Activated CD8-positive, alpha-beta memory T cell treated with anti-CD3 and anti-CD28 coated beads, Interleukin-2, amount 10 ng/mL, durations not matched to agents 7 days and 5 days (primary cell): ENCODE measurements around the gene CETP. TPM values are rescaled to one million over a fixed set of nuclear protein-coding genes. Genes with fewer than 3 reads are reported as not detected.
A peak's percentile ranks its signal among the peaks of the same experiment; 100 is the strongest.
"Not testable (repeated sequence)": the region's sequence is repeated elsewhere in the genome, so short reads cannot be mapped to it uniquely, and the experiment has no call there.

Experiments
- ATAC-seq: fragments of 150-1000 bp; cut with Tn5 transposase; one replicate; pipeline ENCODE4 v1.10.0; 2021; ENCODE audit warnings: moderate library complexity
- CTCF ChIA-PET: fragments of 350-600 bp; sonication (Branson Sonifier 250); formaldehyde crosslinking; loops from one replicate; lab custom pipeline; 2021; ENCODE audit warnings: antibody characterized with exemption; lab: Charles Lee
- DNase-seq: peaks from one replicate; pipeline ENCODE4 v3.0.0-alpha.2; 2020
- H3K27ac Mint-ChIP-seq: one replicate; pipeline ENCODE4 v1.8.0; 2021; ENCODE audit warnings: mild to moderate bottlenecking, mixed read lengths
- H3K27me3 Mint-ChIP-seq: one replicate; pipeline ENCODE4 v1.8.0; 2021; ENCODE audit warnings: mixed read lengths
- H3K36me3 Mint-ChIP-seq: one replicate; pipeline ENCODE4 v1.8.0; 2021; ENCODE audit warnings: mild to moderate bottlenecking, mixed read lengths
- H3K4me1 Mint-ChIP-seq: one replicate; pipeline ENCODE4 v1.8.0; 2021; ENCODE audit warnings: mixed read lengths
- H3K4me3 Mint-ChIP-seq: one replicate; pipeline ENCODE4 v1.8.0; 2021; ENCODE audit warnings: mild to moderate bottlenecking, moderate library complexity, mixed read lengths
- H3K9me3 Mint-ChIP-seq: one replicate; pipeline ENCODE4 v1.8.0; 2022; ENCODE audit warnings: low read depth, mixed read lengths
- total RNA-seq, 2 experiments: library from RNA; stranded (reverse); gene quantifications; one replicate each; pipeline ENCODE4 v1.2.3, GENCODE V29; 2021

The CETP gene
- total RNA-seq, 2 experiments from 2014 or later: not detected

DNA sequence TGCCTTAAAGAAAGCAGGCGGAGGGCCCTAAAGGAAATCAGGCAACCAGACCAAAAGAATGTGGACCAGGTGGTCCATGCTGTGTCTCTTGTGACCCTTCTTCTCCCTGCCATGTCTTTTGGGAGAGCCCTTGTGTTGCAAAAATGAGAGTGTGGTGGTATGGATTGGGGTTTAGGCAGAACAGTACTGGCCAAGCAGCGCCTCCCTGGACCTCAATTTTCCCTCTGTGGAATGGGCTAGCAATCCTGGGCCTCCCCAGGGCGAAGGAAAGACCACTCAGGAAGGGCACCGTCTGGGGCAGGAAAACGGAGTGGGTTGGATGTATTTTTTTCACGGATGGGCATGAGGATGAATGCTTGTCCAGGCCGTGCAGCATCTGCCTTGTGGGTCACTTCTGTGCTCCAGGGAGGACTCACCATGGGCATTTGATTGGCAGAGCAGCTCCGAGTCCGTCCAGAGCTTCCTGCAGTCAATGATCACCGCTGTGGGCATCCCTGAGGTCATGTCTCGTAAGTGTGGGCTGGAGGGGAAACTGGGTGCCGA lies 20.1 kb downstream of the CETP start:
- no peak overlapping the region for H3K4me3 Mint-ChIP-seq
- no peak for DNase-seq
- no peaks in the 10 kb centered on the region for H3K9me3 Mint-ChIP-seq
- no peak overlapping the region for H3K27ac Mint-ChIP-seq
- peaks cover 29% of the 10 kb centered on the region for H3K36me3 Mint-ChIP-seq
- H3K27me3 Mint-ChIP-seq: no peaks in the 10 kb centered on the region
- ATAC-seq: no peak
- H3K4me1 Mint-ChIP-seq: peaks cover 46% of the 10 kb centered on the region
- CTCF ChIA-PET: interaction anchor here (1.2 to 8.7 kb wide), 2 partner anchors 8 to 16 kb away, joined by 3 to 75 read pairs; no protein-coding TSS in a partner anchor

DNA sequence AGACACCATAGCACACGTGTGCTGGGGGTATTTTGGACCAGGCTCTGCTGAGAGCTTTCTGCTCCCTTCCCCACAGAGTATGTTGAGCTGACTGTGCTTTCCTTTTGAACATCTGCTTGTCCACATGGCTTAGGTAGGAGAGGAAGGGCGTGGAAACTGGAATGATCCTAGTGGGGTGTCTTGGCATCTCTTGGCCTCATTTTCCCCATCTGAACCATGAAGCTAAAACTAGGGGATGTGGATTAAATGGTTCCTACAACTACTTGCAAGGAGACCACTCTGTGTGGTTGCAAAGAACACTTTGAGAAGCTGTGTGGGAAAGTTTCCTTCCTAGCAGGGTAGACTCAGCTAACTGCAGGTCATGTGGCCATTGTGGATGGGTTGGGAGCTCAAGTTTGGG lies 20.9 kb downstream of the CETP start:
- no peaks in the 10 kb centered on the region for H3K9me3 Mint-ChIP-seq
- DNase-seq (no peak), ATAC-seq (no peak)
- peaks cover 54% of the 10 kb centered on the region for H3K4me1 Mint-ChIP-seq
- no peak overlapping the region for H3K4me3 Mint-ChIP-seq
- CTCF ChIA-PET: interaction anchor here (1.1 to 8.7 kb wide), 3 partner anchors 9 to 44 kb away, joined by 3 to 75 read pairs (median 3); no protein-coding TSS in a partner anchor
- no peaks in the 10 kb centered on the region for H3K27me3 Mint-ChIP-seq
- no peak overlapping the region for H3K27ac Mint-ChIP-seq
- peaks cover 32% of the 10 kb centered on the region for H3K36me3 Mint-ChIP-seq

GRCh38 chr16:56983211-56983751 lies 21.5 kb downstream of the CETP start:
- H3K36me3 Mint-ChIP-seq: peaks cover 32% of the 10 kb centered on the region
- no peak overlapping the region for H3K27ac Mint-ChIP-seq
- DNase-seq (no peak), ATAC-seq (no peak)
- peaks cover 59% of the 10 kb centered on the region for H3K4me1 Mint-ChIP-seq
- no peak overlapping the region for H3K4me3 Mint-ChIP-seq
- CTCF ChIA-PET: interaction anchor here (1.1 to 8.7 kb wide), 5 partner anchors 10 to 59 kb away, joined by 3 to 75 read pairs (median 5); no protein-coding TSS in a partner anchor
- H3K9me3 Mint-ChIP-seq: no peaks in the 10 kb centered on the region
- no peaks in the 10 kb centered on the region for H3K27me3 Mint-ChIP-seq

- Mint-ChIP-seq H3K36me3 (peaks cover 36% of the 10 kb centered on the region), H3K4me1 (peaks cover 61% of the 10 kb centered on the region), H3K4me3 (no peak overlapping the region), H3K27me3 (no peaks in the 10 kb centered on the region), H3K27ac (peak overlapping the region; percentile 21), H3K9me3 (no peaks in the 10 kb centered on the region)
- no peak for DNase-seq
- ATAC-seq: no peak
- CTCF ChIA-PET: interaction anchor here (0.9 to 8.7 kb wide), 4 partner anchors 19 to 57 kb away, joined by 3 to 75 read pairs (median 6); no protein-coding TSS in a partner anchor
Observed at GRCh38 chr16:56984639-56985038, 22.9 kb downstream of the CETP start.

GRCh38 chr16:56985288-56985961 lies 23.7 kb downstream of the CETP start:
- no peak for DNase-seq
- no peaks in the 10 kb centered on the region for H3K27me3 Mint-ChIP-seq
- H3K4me1 Mint-ChIP-seq: peaks cover 58% of the 10 kb centered on the region
- CTCF ChIA-PET: interaction anchor here (1.5 to 8.7 kb wide), 2 partner anchors 20 to 34 kb away, joined by 5 to 75 read pairs; no protein-coding TSS in a partner anchor
- H3K9me3 Mint-ChIP-seq: no peaks in the 10 kb centered on the region
- no peak for ATAC-seq
- peaks cover 38% of the 10 kb centered on the region for H3K36me3 Mint-ChIP-seq
- H3K27ac Mint-ChIP-seq: peak overlapping the region; percentile 56
- no peak overlapping the region for H3K4me3 Mint-ChIP-seq

- Mint-ChIP-seq H3K36me3 (peaks cover 40% of the 10 kb centered on the region), H3K27me3 (no peaks in the 10 kb centered on the region), H3K4me3 (no peak overlapping the region), H3K9me3 (no peaks in the 10 kb centered on the region), H3K4me1 (peaks cover 56% of the 10 kb centered on the region), H3K27ac (peak overlapping the region; percentile 56)
- ATAC-seq (no peak), DNase-seq (no peak)
- CTCF ChIA-PET: interaction anchor here (1.5 to 8.7 kb wide), 2 partner anchors 20 to 34 kb away, joined by 5 to 75 read pairs; no protein-coding TSS in a partner anchor
Observed at GRCh38 chr16:56985962-56986360, 24.2 kb downstream of the CETP start.

DNA sequence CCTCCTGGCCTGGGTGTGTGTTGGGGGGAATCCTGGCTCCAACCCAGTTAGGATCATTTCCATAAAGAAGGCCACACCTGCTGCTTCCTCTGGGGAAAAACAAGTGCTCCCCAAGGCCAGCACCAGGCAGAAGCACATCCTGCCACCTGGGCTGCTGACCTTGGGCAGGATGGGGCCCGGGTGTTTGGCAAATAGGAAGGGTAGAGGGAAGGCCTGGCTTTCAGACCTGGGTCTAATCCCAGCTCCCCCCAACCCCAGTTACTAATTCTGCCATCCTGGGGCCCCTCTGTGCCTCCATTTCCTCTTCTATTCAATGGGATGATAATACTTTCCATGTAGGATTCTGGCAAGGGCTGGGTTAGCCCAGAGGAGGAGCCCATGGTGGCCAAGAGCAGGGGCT lies 24.6 kb downstream of the CETP start:
- H3K4me3 Mint-ChIP-seq: no peak overlapping the region
- peaks cover 53% of the 10 kb centered on the region for H3K4me1 Mint-ChIP-seq
- no peaks in the 10 kb centered on the region for H3K27me3 Mint-ChIP-seq
- H3K27ac Mint-ChIP-seq: peak overlapping the region; percentile 77
- CTCF ChIA-PET: interaction anchor here (1.5 to 8.7 kb wide), 2 partner anchors 21 to 35 kb away, joined by 5 to 75 read pairs; no protein-coding TSS in a partner anchor
- peaks cover 41% of the 10 kb centered on the region for H3K36me3 Mint-ChIP-seq
- no peak for DNase-seq
- H3K9me3 Mint-ChIP-seq: no peaks in the 10 kb centered on the region
- ATAC-seq: no peak

DNA sequence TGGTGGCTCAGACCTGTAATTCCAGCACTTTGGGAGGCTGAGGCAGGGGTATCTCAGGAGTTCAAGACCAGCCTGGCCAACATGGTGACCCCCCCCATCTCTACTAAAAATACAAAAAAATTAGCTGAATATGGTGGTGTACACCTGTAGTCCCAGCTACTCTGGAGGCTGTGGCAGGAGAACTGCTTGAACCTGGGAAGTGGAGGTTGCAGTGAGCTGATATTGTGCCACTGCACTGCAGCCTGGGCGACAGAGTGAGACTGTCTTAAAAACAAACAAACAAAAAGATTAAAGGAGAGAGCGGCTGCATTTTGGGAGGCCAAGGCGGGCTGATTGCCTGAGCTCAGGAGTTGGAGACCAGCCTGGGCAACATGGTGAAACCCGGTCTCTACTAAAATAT lies 25.2 kb downstream of the CETP start:
- CTCF ChIA-PET: interaction anchor here (1.5 to 8.7 kb wide), 2 partner anchors 21 to 35 kb away, joined by 5 to 75 read pairs; no protein-coding TSS in a partner anchor

GRCh38 chr16:56987692-56988091 lies 25.9 kb downstream of the CETP start:
- DNase-seq (no peak), ATAC-seq (no peak)
- Mint-ChIP-seq H3K4me3 (peak overlapping the region; percentile 99), H3K27ac (peak overlapping the region; percentile 99), H3K27me3 (no peaks in the 10 kb centered on the region), H3K9me3 (no peaks in the 10 kb centered on the region), H3K36me3 (peaks cover 37% of the 10 kb centered on the region), H3K4me1 (peaks cover 53% of the 10 kb centered on the region)
- CTCF ChIA-PET: interaction anchor here (0.6 to 8.7 kb wide), 5 partner anchors 11 to 53 kb away, joined by 3 to 75 read pairs (median 13); no protein-coding TSS in a partner anchor

More for the DNA sequence above, 25.2 kb downstream of the CETP start:
- not testable (repeated sequence) for H3K9me3 Mint-ChIP-seq, H3K27me3 Mint-ChIP-seq, DNase-seq, ATAC-seq
- peaks cover 40% of the 10 kb centered on the region for H3K36me3 Mint-ChIP-seq
- H3K4me3 Mint-ChIP-seq: peak overlapping the region; percentile 99
- H3K4me1 Mint-ChIP-seq: peaks cover 51% of the 10 kb centered on the region
- H3K27ac Mint-ChIP-seq: peak overlapping the region; percentile 77

DNA sequence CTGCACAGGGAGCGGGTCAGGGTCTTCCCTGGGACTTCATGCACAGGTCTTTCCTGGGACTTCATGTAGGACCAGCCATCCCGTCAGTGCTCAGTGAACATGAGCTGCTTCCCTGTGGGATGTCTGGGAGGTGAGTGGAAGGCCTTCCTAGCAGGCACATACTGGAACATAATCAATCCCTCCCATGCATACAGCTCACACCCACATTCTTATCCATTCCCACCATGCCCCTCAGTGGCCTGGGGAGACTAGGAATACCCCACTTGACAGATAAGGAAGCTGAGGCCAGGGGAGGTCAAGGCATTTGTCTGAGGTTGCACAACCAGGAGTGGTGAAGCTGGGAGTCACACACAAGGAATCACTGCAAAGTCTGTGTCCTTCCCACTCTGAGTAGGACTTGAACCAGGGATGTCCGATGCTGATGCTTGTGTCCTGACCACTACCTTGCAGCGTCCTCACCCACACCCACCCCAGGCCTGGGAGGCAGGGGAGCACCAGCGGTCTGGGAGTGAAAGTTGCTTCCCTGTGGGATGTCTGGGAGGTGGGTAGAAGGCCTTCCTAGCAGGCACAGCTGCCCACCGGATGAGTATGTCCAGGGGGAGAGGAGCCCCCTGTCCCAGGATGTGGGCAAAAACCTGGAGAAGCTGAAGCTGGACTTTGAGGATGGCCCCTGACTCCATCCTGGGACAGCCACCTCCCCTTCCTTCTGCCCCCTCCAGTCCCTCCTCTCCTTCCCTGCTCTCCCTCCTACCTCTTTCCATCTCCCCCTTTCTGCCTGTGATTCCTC lies 26.6 kb downstream of the CETP start:
- H3K4me1 Mint-ChIP-seq: peaks cover 55% of the 10 kb centered on the region
- peaks cover 37% of the 10 kb centered on the region for H3K36me3 Mint-ChIP-seq
- ATAC-seq: no peak
- H3K27ac Mint-ChIP-seq: peak overlapping the region; percentile 99
- DNase-seq: no peak
- CTCF ChIA-PET: interaction anchor here (0.6 to 8.7 kb wide), 9 partner anchors 10 to 128 kb away, joined by 3 to 75 read pairs (median 4); no protein-coding TSS in a partner anchor
- no peaks in the 10 kb centered on the region for H3K27me3 Mint-ChIP-seq
- H3K9me3 Mint-ChIP-seq: no peaks in the 10 kb centered on the region
- H3K4me3 Mint-ChIP-seq: peak overlapping the region; percentile 99

DNA sequence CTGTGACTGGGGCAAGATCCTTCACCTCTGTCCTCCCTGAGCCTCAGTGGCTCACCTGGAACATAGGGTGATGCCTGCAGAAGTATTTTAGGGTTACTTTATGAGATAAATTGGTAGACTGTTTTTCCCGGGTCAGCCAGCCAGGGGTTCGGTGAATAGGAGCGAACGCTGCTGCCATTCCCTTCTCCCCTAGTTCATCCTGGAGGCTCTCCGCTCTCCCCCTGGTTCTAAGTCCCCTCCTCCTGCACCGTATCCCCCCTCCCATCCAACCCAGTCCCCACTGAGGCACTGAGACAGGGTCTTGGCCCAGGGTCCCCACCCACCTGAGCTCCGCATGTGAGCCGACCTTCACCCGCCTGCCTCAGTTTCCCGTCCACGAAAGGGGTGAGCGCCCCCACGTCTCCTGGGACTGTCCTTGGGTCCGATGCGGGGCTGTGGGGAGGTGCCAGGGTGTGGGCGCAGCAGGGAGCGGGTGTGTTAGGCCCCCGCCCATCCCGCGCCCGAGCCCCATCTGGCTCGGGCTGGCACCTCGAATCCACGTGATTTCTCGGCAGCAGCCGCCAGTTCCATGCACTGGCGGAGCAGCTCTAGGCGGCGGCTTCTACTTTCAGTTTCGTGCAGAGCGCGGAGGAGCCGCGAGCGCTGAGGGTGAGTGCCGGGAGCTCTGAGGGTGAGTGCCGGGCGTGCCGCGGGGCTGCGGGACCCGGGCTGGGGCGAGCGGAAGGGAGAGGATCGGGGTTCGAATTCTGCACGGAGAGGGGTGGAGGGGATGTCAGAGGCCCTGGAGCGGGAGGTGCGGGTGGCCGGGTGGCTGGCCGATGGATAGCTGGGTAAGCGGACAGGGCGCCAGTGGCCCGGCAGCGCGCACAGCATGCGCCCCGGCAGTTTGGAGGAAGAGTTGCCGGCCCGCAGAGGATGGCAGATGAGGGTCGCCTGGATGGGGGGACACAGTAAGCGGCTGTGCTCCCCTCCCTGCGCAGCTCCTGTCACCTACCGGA lies 27.5 kb downstream of the CETP start, which contains the start of gene NLRC5:
Gene NLRC5 (plus strand): TSS at position 610 of the 998 bp plus-strand sequence. CDS start 31,156 bp downstream, outside the sequence.
- H3K9me3 Mint-ChIP-seq: no peaks in the 10 kb centered on the region
- ATAC-seq (peak; percentile 88), DNase-seq (peak; percentile 95)
- H3K27me3 Mint-ChIP-seq: no peaks in the 10 kb centered on the region
- peak within 1 kb of the TSS; percentile 99 for H3K27ac Mint-ChIP-seq
- peaks cover 60% of the 10 kb centered on the region for H3K4me1 Mint-ChIP-seq
- peaks cover 38% of the 10 kb centered on the region for H3K36me3 Mint-ChIP-seq
- peak within 1 kb of the TSS; percentile 99 for H3K4me3 Mint-ChIP-seq
- CTCF ChIA-PET: interaction anchor here (0.9 to 8.7 kb wide), 12 partner anchors 9 to 129 kb away, joined by 3 to 75 read pairs (median 5); no protein-coding TSS in a partner anchor
